ENCODE data around the gene ATMIN.

Gene ATMIN

DNA sequence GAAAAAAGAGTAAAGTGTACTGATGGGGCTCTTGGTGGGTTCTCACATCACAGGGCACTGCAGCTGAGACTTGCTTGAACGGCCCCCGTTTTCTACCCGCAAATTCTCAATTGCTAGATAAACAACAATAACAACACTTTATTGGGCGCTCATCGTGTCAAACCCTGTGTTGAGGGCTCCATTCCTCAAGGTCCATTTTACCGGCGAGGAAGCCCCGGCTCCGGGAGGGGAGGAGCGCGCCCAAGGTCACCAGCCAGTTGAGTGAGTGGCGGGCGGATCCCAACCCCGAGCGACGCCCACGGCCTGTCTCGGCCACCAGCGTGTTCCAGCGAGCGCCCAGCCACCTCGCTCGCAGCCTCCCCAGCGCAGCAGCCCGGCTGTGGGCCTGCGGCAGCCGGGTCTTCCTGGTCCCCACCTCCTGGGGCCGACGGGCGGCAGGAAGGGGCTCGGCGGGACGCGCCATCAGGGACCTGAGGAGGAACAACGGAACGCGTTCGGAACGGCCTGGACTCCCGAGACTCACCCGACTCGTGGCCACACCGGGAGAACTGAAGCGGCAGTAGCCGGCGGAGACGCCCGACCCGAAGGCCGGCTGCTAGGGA, 29.3 kb upstream of the ATMIN start:
- Histone ChIP-seq H3K9me3 (ENCODE audit: control insufficient read depth, insufficient read depth, low read length) (no peaks in the 10 kb centered on the region), H3K27ac (ENCODE audit: low read depth, low read length) (peak overlapping the region; percentile 98), H3K36me3 (ENCODE audit: control insufficient read depth, insufficient read depth, low read length) (peaks cover 10% of the 10 kb centered on the region; the same call in 1 of the 2 replicates), H3K4me1 (ENCODE audit: control insufficient read depth, insufficient read depth, low read length) (peaks cover 14% of the 10 kb centered on the region; the same call in 1 of the 2 replicates), H3K27me3 (ENCODE audit: control insufficient read depth, insufficient read depth, low read length) (no peaks in the 10 kb centered on the region), H3K9ac (ENCODE audit: low read depth, low read length) (peak overlapping the region; percentile 99), H3K4me3 (ENCODE audit: low read depth, low read length) (peak overlapping the region; percentile 81)

DNA sequence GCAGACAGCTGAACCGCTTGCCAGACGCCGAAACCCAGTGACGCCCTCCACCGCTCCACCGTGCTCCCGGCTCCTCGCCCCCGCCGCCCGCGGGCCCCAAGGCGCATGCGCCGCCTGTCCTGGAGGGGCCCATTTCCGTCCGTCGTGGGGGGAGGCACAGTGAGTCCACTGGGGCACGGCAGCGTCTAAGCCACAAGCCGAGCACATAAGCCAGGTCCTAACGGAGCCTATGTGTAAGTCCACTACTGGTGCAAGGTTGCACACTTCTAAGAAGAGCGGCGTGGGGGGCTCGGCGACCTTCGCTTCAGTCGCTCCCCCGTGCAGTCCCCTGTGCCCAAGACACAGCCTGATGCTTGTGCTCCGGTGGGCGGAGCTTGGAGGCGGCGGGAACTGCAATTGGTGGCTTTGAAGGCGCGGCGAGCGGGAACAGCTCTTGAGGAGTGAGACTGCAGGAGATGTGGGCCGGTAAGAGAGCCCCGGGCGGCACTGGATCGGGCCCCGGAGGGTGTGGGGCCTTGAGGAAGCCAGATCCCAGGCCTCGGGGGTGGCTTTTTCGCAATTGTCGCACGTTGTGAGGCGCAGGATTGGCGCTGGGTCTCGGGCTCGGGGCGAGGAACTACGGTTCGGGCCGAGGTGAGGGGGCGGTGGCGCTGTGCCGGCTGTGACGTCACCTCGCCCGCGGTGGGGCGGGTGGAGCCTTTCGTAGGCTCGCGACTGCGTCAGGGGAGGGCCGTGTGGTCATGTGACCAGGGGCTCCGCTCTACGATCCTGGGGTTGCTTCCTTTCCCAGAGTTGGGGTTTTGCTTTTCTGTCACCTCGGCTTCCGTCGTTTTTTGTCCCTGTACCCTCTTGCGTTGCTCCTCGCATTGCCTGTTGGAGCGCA, 28.6 kb upstream of the ATMIN start, which contains the start of the genes CENPN and CMC2:
CENPN (plus strand) TSS at position 402 of the 883 bp plus-strand sequence. CDS start 4,726 bp downstream, outside the sequence.
CMC2 (minus strand) TSS at position 73 of the 883 bp plus-strand sequence. CDS start 9,491 bp downstream, outside the sequence.
- H3K27ac ChIP-seq (ENCODE audit: low read depth, low read length), result peak within 1 kb of the TSS; percentile 98
- H3K4me3 ChIP-seq (ENCODE audit: low read depth, low read length), result peak within 1 kb of the TSS; percentile 81
- peaks cover 14% of the 10 kb centered on the region; the same call in 1 of the 2 replicates for H3K4me1 ChIP-seq (ENCODE audit: control insufficient read depth, insufficient read depth, low read length)
- H3K36me3 ChIP-seq (ENCODE audit: control insufficient read depth, insufficient read depth, low read length), result peaks cover 17% of the 10 kb centered on the region
- H3K9ac ChIP-seq (ENCODE audit: low read depth, low read length), result peak within 1 kb of the TSS; percentile 99
- H3K9me3 ChIP-seq (ENCODE audit: control insufficient read depth, insufficient read depth, low read length), result no peaks in the 10 kb centered on the region
- no peaks in the 10 kb centered on the region for H3K27me3 ChIP-seq (ENCODE audit: control insufficient read depth, insufficient read depth, low read length)

DNA sequence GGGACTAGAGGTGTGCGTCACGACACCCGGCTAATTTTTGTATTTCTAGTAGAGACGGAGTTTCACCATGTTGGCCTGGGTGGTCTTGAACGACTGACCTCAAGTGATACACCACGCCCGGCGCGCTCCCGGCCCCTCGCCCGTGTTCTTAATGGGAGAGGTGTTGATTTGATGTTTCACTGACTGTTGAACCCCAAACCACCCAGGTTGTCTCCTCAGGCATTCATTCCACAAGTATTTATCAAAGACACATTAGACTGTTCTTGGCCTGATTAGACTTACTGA, 27.2 kb upstream of the ATMIN start:
- Histone ChIP-seq H3K27ac (ENCODE audit: low read depth, low read length) (no peak overlapping the region), H3K4me1 (ENCODE audit: control insufficient read depth, insufficient read depth, low read length) (peaks cover 14% of the 10 kb centered on the region; the same call in 1 of the 2 replicates), H3K36me3 (ENCODE audit: control insufficient read depth, insufficient read depth, low read length) (peaks cover 31% of the 10 kb centered on the region), H3K9ac (ENCODE audit: low read depth, low read length) (no peak overlapping the region), H3K9me3 (ENCODE audit: control insufficient read depth, insufficient read depth, low read length) (no peaks in the 10 kb centered on the region), H3K27me3 (ENCODE audit: control insufficient read depth, insufficient read depth, low read length) (no peaks in the 10 kb centered on the region), H3K4me3 (ENCODE audit: low read depth, low read length) (peak overlapping the region; percentile 81)

DNA sequence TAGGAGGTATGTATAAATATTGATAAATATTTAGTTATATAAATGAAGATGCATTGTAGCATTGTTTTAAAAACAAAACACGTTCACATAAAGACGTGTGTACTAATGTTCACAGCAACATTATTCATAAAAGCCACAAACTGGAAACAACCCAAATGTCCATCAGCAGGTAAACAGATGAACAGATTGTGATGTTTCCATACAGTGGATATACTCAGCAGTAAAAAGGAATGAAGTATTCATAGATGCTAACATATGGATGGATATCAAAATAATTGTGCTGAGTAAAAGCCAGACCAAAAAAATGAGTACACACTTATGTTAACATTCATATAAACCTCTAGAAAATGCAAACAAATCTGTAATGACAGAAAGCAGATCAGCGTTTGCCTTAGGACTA, 22.7 kb upstream of the ATMIN start:
- H3K27me3 ChIP-seq (ENCODE audit: control insufficient read depth, insufficient read depth, low read length), result no peaks in the 10 kb centered on the region
- no peak overlapping the region for H3K9ac ChIP-seq (ENCODE audit: low read depth, low read length)
- no peak overlapping the region for H3K27ac ChIP-seq (ENCODE audit: low read depth, low read length)
- no peak overlapping the region for H3K4me3 ChIP-seq (ENCODE audit: low read depth, low read length)
- H3K36me3 ChIP-seq (ENCODE audit: control insufficient read depth, insufficient read depth, low read length), result peaks cover 76% of the 10 kb centered on the region
- no peaks in the 10 kb centered on the region for H3K9me3 ChIP-seq (ENCODE audit: control insufficient read depth, insufficient read depth, low read length)
- no peaks in the 10 kb centered on the region for H3K4me1 ChIP-seq (ENCODE audit: control insufficient read depth, insufficient read depth, low read length)

DNA sequence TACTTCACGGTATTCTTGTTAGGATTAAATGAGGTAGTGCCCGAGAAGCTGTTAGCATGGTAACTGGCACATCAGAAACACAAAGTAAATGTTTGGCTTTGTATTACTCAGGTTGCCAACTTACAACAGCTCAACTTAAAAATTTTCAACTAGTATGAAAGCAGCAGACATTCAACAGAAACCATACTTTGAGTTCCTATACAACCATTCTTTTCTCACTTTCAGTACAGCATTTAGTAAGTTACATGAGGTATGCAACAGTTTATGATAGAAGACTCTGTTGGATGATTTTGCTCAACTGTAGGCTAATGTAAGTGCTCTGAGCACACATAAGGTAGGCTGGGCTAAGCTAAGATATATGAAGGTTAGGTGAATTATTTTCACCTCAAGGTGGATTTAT, 21.0 kb upstream of the ATMIN start:
- Histone ChIP-seq H3K4me1 (ENCODE audit: control insufficient read depth, insufficient read depth, low read length) (no peaks in the 10 kb centered on the region), H3K27me3 (ENCODE audit: control insufficient read depth, insufficient read depth, low read length) (no peaks in the 10 kb centered on the region), H3K27ac (ENCODE audit: low read depth, low read length) (no peak overlapping the region), H3K9ac (ENCODE audit: low read depth, low read length) (no peak overlapping the region), H3K4me3 (ENCODE audit: low read depth, low read length) (no peak overlapping the region), H3K36me3 (ENCODE audit: control insufficient read depth, insufficient read depth, low read length) (peaks cover 88% of the 10 kb centered on the region), H3K9me3 (ENCODE audit: control insufficient read depth, insufficient read depth, low read length) (no peaks in the 10 kb centered on the region)

DNA sequence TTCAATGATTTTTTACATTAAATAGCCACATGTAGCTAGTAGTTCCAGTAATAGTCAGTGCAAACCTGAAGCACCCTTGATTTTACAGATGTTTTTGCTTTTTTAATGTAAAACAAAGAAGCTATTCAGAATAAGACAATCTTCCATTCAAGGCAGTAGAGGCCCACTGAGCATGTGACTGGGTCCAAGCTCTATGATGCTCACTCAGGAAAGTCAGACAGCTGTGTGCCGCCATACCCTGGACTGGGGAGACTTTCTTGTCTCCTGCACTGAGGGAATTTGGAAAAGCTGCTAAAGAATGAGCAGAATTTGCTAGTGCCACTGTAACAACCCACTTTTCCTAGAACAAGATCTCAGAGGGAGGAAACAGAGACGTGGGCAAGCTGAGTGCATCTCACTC, 17.1 kb upstream of the ATMIN start:
- Histone ChIP-seq H3K4me3 (ENCODE audit: low read depth, low read length) (no peak overlapping the region), H3K36me3 (ENCODE audit: control insufficient read depth, insufficient read depth, low read length) (peaks cover 98% of the 10 kb centered on the region), H3K9ac (ENCODE audit: low read depth, low read length) (no peak overlapping the region), H3K27me3 (ENCODE audit: control insufficient read depth, insufficient read depth, low read length) (no peaks in the 10 kb centered on the region), H3K9me3 (ENCODE audit: control insufficient read depth, insufficient read depth, low read length) (no peaks in the 10 kb centered on the region), H3K4me1 (ENCODE audit: control insufficient read depth, insufficient read depth, low read length) (no peaks in the 10 kb centered on the region), H3K27ac (ENCODE audit: low read depth, low read length) (no peak overlapping the region)

DNA sequence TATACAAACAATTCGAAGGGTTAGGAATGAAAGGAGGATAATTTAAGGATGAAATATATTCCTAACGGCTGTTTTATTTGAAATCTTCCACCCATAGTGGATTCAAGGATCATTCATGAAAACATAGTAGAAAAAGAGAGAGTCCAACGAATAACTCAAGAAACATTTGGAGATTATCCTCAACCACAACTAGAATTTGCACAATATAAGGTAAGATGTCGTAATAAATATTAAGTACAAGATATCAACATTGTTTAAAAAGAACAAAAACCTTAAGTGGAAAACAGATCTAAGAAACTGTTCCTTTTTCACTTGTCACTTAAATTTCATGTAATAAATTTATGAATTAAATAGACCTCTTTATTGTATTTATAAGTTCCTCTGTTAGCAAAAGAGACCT, 9.2 kb upstream of the ATMIN start:
- H3K27me3 ChIP-seq (ENCODE audit: control insufficient read depth, insufficient read depth, low read length), result no peaks in the 10 kb centered on the region
- no peaks in the 10 kb centered on the region for H3K9me3 ChIP-seq (ENCODE audit: control insufficient read depth, insufficient read depth, low read length)
- H3K9ac ChIP-seq (ENCODE audit: low read depth, low read length), result no peak overlapping the region
- no peak overlapping the region for H3K27ac ChIP-seq (ENCODE audit: low read depth, low read length)
- peaks cover 80% of the 10 kb centered on the region for H3K36me3 ChIP-seq (ENCODE audit: control insufficient read depth, insufficient read depth, low read length)
- no peak overlapping the region for H3K4me3 ChIP-seq (ENCODE audit: low read depth, low read length)
- no peaks in the 10 kb centered on the region for H3K4me1 ChIP-seq (ENCODE audit: control insufficient read depth, insufficient read depth, low read length)

DNA sequence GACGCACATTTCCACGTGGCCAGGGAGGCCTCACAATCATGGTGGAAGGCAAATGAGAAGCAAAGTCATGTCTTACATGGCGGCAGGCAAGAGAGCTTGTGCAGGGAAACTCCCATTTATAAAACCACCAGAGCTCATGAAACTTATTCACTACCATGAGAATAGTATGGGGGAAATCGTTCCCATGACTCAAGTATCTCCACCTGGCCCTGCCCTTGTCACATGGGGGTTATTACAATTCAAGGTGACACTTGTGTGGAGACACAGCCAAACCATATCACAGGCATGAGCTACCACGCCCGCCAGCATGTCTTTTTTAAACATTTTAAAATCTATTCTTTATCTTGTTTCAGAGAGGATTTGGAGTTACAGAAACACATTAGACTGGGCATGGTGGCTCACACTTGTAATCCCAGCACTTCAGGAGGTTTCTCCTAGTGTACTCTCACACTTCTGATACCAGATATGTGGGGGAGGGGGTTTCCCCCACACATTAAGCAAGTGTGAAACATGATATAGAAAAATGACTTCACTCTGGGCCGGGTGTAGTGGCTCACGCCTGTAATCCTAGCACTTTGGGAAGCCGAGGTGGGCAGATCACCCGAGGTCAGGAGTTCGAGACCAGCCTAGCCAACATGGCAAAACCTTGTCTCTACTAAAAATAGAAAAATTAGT, 5.6 kb upstream of the ATMIN start:
- Histone ChIP-seq H3K36me3 (ENCODE audit: control insufficient read depth, insufficient read depth, low read length) (peaks cover 46% of the 10 kb centered on the region), H3K27me3 (ENCODE audit: control insufficient read depth, insufficient read depth, low read length) (no peaks in the 10 kb centered on the region)

DNA sequence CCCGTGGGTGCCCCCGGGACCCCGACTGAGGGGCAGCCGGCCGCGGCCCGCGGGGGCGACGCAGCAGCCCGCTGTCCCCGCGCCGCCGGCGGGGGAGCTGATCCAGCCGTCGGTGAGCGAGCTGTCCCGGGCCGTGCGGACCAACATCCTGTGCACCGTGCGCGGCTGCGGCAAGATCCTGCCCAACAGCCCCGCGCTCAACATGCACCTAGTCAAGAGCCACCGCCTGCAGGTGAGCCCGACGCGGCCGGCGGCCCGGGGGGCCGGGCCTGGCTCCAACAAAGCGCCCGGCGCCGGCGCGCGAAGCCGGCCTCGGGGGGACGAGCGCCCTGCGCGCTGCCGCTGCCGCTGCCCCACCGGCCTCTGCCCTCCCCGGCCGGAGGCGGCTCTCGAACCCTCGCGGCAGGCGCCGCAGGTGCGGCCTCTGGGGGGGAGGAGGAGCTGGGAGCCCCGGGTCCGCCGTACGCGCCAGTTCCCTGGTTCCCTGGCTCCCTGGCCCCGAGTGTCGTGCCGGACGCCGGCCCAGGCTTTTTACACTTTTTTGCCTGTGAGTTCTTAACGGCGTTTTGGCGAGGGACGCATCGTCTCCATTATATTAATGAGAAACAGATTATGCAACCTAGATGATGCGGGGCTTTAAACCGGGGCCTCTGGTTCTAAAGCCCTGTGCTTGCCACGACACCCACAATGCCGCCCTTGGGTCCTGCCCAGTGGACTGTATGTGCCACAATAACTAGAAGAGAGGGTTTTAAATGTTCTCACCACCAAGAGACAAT, 521 bp downstream of the ATMIN start:
- Histone ChIP-seq H3K36me3 (ENCODE audit: control insufficient read depth, insufficient read depth, low read length) (peaks cover 32% of the 10 kb centered on the region), H3K27ac (ENCODE audit: low read depth, low read length) (peak overlapping the region; percentile 69), H3K9me3 (ENCODE audit: control insufficient read depth, insufficient read depth, low read length) (no peaks in the 10 kb centered on the region), H3K4me1 (ENCODE audit: control insufficient read depth, insufficient read depth, low read length) (0 out of 2 replicates have a peak, but pooled peaks cover 9% of the 10 kb centered on the region), H3K27me3 (ENCODE audit: control insufficient read depth, insufficient read depth, low read length) (no peaks in the 10 kb centered on the region), H3K9ac (ENCODE audit: low read depth, low read length) (peak overlapping the region; percentile 90), H3K4me3 (ENCODE audit: low read depth, low read length) (peak overlapping the region; percentile 93)

More for the DNA sequence above, 5.6 kb upstream of the ATMIN start:
- Histone ChIP-seq H3K4me3 (ENCODE audit: low read depth, low read length) (no peak overlapping the region), H3K9ac (ENCODE audit: low read depth, low read length) (no peak overlapping the region), H3K27ac (ENCODE audit: low read depth, low read length) (no peak overlapping the region), H3K9me3 (ENCODE audit: control insufficient read depth, insufficient read depth, low read length) (no peaks in the 10 kb centered on the region), H3K4me1 (ENCODE audit: control insufficient read depth, insufficient read depth, low read length) (no peaks in the 10 kb centered on the region)

DNA sequence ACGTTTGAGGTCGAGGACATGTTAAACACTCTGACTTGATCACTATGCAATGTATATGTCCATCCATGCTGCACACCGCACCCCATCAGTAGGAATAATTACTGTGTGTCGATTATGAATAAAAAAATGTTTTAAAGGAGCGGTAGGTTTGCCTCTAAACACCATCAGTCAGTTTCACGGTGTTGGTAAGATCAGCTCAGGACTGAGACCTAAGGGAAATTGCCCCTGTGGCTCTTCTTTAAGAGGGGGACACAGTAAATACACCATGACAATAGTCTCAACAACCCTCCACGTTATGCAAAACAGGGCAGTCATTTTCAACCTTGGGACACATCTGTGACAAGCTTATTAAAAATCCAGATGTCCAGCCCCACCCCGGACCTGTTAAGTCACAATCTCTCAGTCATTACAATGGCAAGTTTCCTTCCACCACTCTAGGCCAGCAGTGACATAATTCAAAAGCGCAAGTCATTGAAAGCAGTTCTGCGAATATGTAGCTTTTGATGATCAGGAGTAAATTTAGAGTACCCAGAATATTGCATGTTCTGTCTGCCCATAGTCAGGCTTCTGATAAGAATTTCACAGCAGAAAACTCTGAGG, 1.2 kb downstream of the ATMIN start:
- H3K4me1 ChIP-seq (ENCODE audit: control insufficient read depth, insufficient read depth, low read length), result 0 out of 2 replicates have a peak, but pooled peaks cover 9% of the 10 kb centered on the region
- H3K27ac ChIP-seq (ENCODE audit: low read depth, low read length), result no peak overlapping the region

More for the DNA sequence above, 1.2 kb downstream of the ATMIN start:
- no peaks in the 10 kb centered on the region for H3K9me3 ChIP-seq (ENCODE audit: control insufficient read depth, insufficient read depth, low read length)
- peaks cover 39% of the 10 kb centered on the region for H3K36me3 ChIP-seq (ENCODE audit: control insufficient read depth, insufficient read depth, low read length)
- peak overlapping the region; percentile 93 for H3K4me3 ChIP-seq (ENCODE audit: low read depth, low read length)
- H3K27me3 ChIP-seq (ENCODE audit: control insufficient read depth, insufficient read depth, low read length), result no peaks in the 10 kb centered on the region
- H3K9ac ChIP-seq (ENCODE audit: low read depth, low read length), result peak overlapping the region; percentile 90

Data from HUES48 (cell line).